HepG2 (cell line): ENCODE data around the gene LRRN2. TPM values are rescaled to one million over a fixed set of nuclear protein-coding genes. Genes with fewer than 3 reads are reported as not detected.

ENCODE experiments used
- ATAC-seq: fragments of 200-7000 bp; cut with Tn5 transposase; 3 replicates; pipeline ENCODE4 v1.9.1; 2020; ENCODE audit warnings: mild to moderate bottlenecking, moderate library complexity
- BruUV-seq: library from RNA; stranded (reverse); fragments of 400-500 nt; replicated peaks from 2 replicates; lab custom pipeline; 2021; lab: Mats Ljungman, UMichigan
- CTCF ChIA-PET: fragments of 300-600 bp; formaldehyde crosslinking; extraction: SDS; loops from one replicate; lab custom pipeline; 2021; ENCODE audit warnings: low total read pairs, inconsistent platforms, low intra/inter-chr PET ratio; lab: Yijun Ruan, JAX
- POLR2A ChIA-PET: fragments of 350-600 bp; sonication (Branson Sonifier 250); formaldehyde crosslinking; loops from one replicate; lab custom pipeline; 2020; ENCODE audit warnings: antibody characterized with exemption, inconsistent platforms; lab: Yijun Ruan, JAX
- DNase-seq: peaks from one replicate; pipeline ENCODE4 v3.0.0-alpha.2; 2015; ENCODE audit warnings: low spot score
- FAIRE-seq: peaks from 3 replicates; lab custom pipeline; 2011; peaks lifted over from hg19 to GRCh38; lab: Jason Lieb, UNC
- H2AFZ ChIP-seq: one replicate; pipeline ENCODE4 v1.6.1; 2011; ENCODE audit warnings: low read length, inconsistent platforms
- H3K27ac ChIP-seq: fragments of 300-600 bp; 3 replicates; pipeline ENCODE4 v1.8.0; 2011; ENCODE audit warnings: mixed run types, mild to moderate bottlenecking, mixed read lengths, low read length, inconsistent platforms; ENCODE audit not compliant: insufficient read depth; ENCODE audit errors: extremely low read length
- H3K27me3 ChIP-seq, 2 experiments: fragments of 200-600 bp in 1 of 2; 2 replicates in 1 of 2; 3 replicates in 1 of 2; pipeline versions ENCODE4 v1.6.0 to v1.8.0; 2011; ENCODE audit warnings: low read length in 2 of 2, mild to moderate bottlenecking in 2 of 2, moderate library complexity in 2 of 2, inconsistent platforms in 1 of 2; ENCODE audit not compliant: insufficient read depth in 2 of 2, control insufficient read depth in 1 of 2
- H3K36me3 ChIP-seq, 2 experiments: fragments of 200-600 bp in 1 of 2; replicated peaks in 1 of 2; 2 replicates in 1 of 2; 3 replicates in 1 of 2; pipeline versions ENCODE4 v1.5.1 to v1.8.0; 2011; ENCODE audit warnings: low read length in 2 of 2, inconsistent platforms in 1 of 2; ENCODE audit not compliant: insufficient read depth in 2 of 2, control insufficient read depth in 1 of 2
- H3K4me1 ChIP-seq: 2 replicates; pipeline ENCODE4 v1.5.1; 2012; ENCODE audit warnings: low read length, inconsistent platforms; ENCODE audit not compliant: insufficient read depth
- H3K4me2 ChIP-seq: 2 replicates; pipeline ENCODE4 v1.6.0; 2011; ENCODE audit warnings: low read depth, low read length, inconsistent platforms
- H3K4me3 ChIP-seq, 3 experiments: fragments of 200-600 bp in 1 of 3; sonication (generic), shearing (Covaris generic) in 1 of 3; replicated peaks in 1 of 3; 2 replicates each; pipeline ENCODE4 v1.5.1; 2011 to 2016; ENCODE audit warnings: low read length in 3 of 3, inconsistent platforms in 2 of 3, low read depth in 2 of 3, mild to moderate bottlenecking in 2 of 3, control low read depth in 1 of 3, mixed read lengths in 1 of 3; ENCODE audit not compliant: insufficient read depth in 1 of 3
- H3K79me2 ChIP-seq: one replicate; pipeline ENCODE4 v1.6.1; 2011; ENCODE audit warnings: low read length, inconsistent platforms; ENCODE audit not compliant: insufficient read depth
- H3K9ac ChIP-seq: 2 replicates; pipeline ENCODE4 v1.6.0; 2011; ENCODE audit warnings: mild to moderate bottlenecking, low read depth, low read length, inconsistent platforms; ENCODE audit not compliant: insufficient read depth
- H3K9me3 ChIP-seq: 2 replicates; pipeline ENCODE4 v1.5.1; 2012; ENCODE audit warnings: mild to moderate bottlenecking, low read length
- H4K20me1 ChIP-seq: 2 replicates; pipeline ENCODE4 v1.6.0; 2011; ENCODE audit warnings: inconsistent platforms, mild to moderate bottlenecking, low read length, moderate library complexity; ENCODE audit not compliant: insufficient read depth
- FIP1L1 ChIP-seq: fragments of 200-400 bp; formaldehyde crosslinking; IDR thresholded peaks from 2 replicates; pipeline ENCODE4 v1.6.1; 2018; ENCODE audit warnings: low read depth, mild to moderate bottlenecking, low read length, moderate library complexity, borderline replicate concordance; ENCODE audit not compliant: insufficient read depth
- IKZF5 ChIP-seq: IDR thresholded peaks from 2 replicates; pipeline ENCODE4 v1.6.1; 2018; ENCODE audit warnings: missing genetic modification reagents, mild to moderate bottlenecking, missing compliant biosample characterization
- SMARCC2 ChIP-seq: fragments of 450-650 bp; IDR thresholded peaks from 2 replicates; pipeline ENCODE4 v1.6.1; 2017; ENCODE audit warnings: antibody characterized with exemption, mild to moderate bottlenecking
- TFE3 ChIP-seq: IDR thresholded peaks from 2 replicates; pipeline ENCODE4 v1.6.1; 2016
- ZFYVE20 ChIP-seq: sonication (generic); formaldehyde crosslinking; IDR thresholded peaks from 2 replicates; pipeline ENCODE4 v1.8.0; 2023; ENCODE audit warnings: low read depth, mild to moderate bottlenecking, moderate library complexity, missing genetic modification reagents, borderline replicate concordance
- ZNF350 ChIP-seq: sonication (generic); formaldehyde crosslinking; IDR thresholded peaks from 2 replicates; pipeline ENCODE4 v1.4.0; 2020; ENCODE audit warnings: mild to moderate bottlenecking, low read depth, missing genetic modification reagents, borderline replicate concordance
- ZNF362 ChIP-seq: sonication (generic); formaldehyde crosslinking; IDR thresholded peaks from 2 replicates; pipeline ENCODE4 v1.4.0; 2020; ENCODE audit warnings: missing genetic modification reagents, mild to moderate bottlenecking, borderline replicate concordance
- ZXDC ChIP-seq: sonication (generic); formaldehyde crosslinking; IDR thresholded peaks from 2 replicates; pipeline ENCODE4 v1.5.0; 2020; ENCODE audit warnings: mild to moderate bottlenecking, missing genetic modification reagents
- WGBS: methylation state at CpG from one replicate; pipeline ENCODE4 v1.1.6; 2017; ENCODE audit warnings: low lambda C conversion rate; 5-methylcytosine and 5-hydroxymethylcytosine counted together
- in situ Hi-C: cut with HindIII; loops from 2 replicates; pipeline ENCODE4 v1.10.0; 2017; ENCODE audit warnings: low pct_unique_long_range_greater_than_20kb; ENCODE audit not compliant: extremely low pct_ligation_motif_present
- intact Hi-C: fragments of 100-400 bp; cut with micrococcal nuclease; formaldehyde crosslinking; loops from one replicate; pipeline ENCODE4 v1.10.0; 2022; ENCODE audit not compliant: unreplicated experiment
- polyA plus RNA-seq, 8 experiments: library from polyadenylated mRNA; depleted of rRNA in 3 of 8; stranded (reverse) in 7 of 8; unstranded in 1 of 8; fragments of >200 nt; fragmentation: Illumina TruSeq in 4 of 8; extraction: Trizol in 4 of 8; gene quantifications; 2 replicates each; pipeline versions ENCODE4 v1.2.1 to v1.2.3, GENCODE V29; 2011 to 2016; ENCODE audit warnings: low read depth in 4 of 8, missing spikeins in 1 of 8, mixed read lengths in 1 of 8; ENCODE audit not compliant: insufficient read depth in 1 of 8
- total RNA-seq, 5 experiments: library from RNA; depleted of rRNA; stranded (reverse); fragments of >200 nt; fragmentation: Illumina TruSeq; extraction: Trizol; gene quantifications; 2 replicates each; pipeline ENCODE4 v1.2.3, GENCODE V29; 2016; ENCODE audit warnings: low read depth in 1 of 5
- TF ChIP-seq, protein P1 (sequence below): sonication (generic); formaldehyde crosslinking; IDR thresholded peaks from 2 replicates; pipeline ENCODE4 v1.9.0; 2021; ENCODE audit warnings: missing genetic modification reagents, mild to moderate bottlenecking, borderline replicate concordance
- TF ChIP-seq, protein P2 (sequence below): sonication (generic); formaldehyde crosslinking; conservative IDR thresholded peaks from 2 replicates; pipeline ENCODE4 v1.8.0; 2022; ENCODE audit warnings: low read depth, missing genetic modification reagents

LRRN2 gene
- total and polyA plus RNA-seq, 2 of the 13 experiments (the other 11 are each of a cell fraction or from before 2014, with no cell fraction given): not detected

DNA sequence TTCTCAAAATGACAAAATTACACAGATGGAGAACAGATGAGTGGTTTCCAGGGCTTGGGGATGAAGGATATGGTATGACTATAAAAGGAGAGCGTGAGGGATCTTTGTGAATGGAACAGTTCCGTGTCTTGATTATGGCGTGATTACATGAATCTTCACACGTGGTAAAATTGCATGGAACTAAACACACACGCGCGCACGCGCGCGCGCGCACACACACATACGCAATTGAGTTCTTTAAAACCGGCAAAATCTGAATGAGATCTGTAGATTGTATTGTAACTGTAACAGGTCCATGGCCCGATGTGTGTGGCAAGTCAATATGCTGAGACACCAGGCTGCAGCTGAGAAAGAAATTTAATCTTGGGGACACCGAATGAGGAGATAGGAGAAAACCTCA is 11.1 kb upstream of the LRRN2 start (continued):
- no peak for TF ChIP-seq ZXDC
- no peak for TF ChIP-seq FIP1L1
- TF ChIP-seq, protein P1, sequence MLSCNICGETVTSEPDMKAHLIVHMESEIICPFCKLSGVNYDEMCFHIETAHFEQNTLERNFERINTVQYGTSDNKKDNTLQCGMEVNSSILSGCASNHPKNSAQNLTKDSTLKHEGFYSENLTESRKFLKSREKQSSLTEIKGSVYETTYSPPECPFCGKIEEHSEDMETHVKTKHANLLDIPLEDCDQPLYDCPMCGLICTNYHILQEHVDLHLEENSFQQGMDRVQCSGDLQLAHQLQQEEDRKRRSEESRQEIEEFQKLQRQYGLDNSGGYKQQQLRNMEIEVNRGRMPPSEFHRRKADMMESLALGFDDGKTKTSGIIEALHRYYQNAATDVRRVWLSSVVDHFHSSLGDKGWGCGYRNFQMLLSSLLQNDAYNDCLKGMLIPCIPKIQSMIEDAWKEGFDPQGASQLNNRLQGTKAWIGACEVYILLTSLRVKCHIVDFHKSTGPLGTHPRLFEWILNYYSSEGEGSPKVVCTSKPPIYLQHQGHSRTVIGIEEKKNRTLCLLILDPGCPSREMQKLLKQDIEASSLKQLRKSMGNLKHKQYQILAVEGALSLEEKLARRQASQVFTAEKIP (CRISPR knock-in tag): no peak
- no peak for TF ChIP-seq ZNF362 (CRISPR knock-in tag)
- no peak for TF ChIP-seq ZFYVE20 (CRISPR knock-in tag)

DNA sequence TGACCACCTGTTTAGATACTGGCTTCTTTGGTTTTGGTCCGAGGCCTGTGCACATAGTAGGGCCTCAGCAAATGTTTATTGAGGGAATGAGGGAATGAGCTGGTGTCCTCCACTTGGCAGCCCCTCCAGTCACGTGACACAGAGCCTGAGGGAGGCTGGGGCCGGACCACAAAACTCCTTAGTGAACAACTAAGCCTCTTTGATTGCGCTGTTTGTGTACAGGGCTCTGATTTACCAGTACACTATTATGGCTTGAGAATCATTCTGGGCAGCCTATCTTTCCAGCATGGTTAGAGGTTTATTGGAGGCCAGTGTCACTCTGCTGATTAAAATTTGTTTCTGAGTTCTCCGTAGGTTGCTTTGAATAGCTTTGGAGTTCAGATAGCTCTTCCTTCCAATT is 10.2 kb upstream of the LRRN2 start:
- Histone ChIP-seq H3K9me3 (no peaks in the 10 kb centered on the region), H3K36me3 (no peaks in the 10 kb centered on the region), H3K4me2 (no peak overlapping the region), H3K27me3 (peaks cover 1 to 33% of the 10 kb centered on the region in 2 experiments; a peak in 2 of 5 replicates), H3K4me1 (no peaks in the 10 kb centered on the region), H3K4me3 (no peak overlapping the region), H3K79me2 (no peaks in the 10 kb centered on the region), H3K27ac (no peak overlapping the region), H3K9ac (no peak overlapping the region), H2AFZ (no peak overlapping the region), H4K20me1 (no peaks in the 10 kb centered on the region)
- intact Hi-C loops: no loop called here
- FAIRE-seq (no peak), ATAC-seq (no peak), DNase-seq (no peak)
- CTCF ChIA-PET: no interaction called here
- BruUV-seq: no TSS peak
- in situ Hi-C loops: no loop called here
- POLR2A ChIA-PET: no interaction called here
- WGBS: 100% methylated on average over 2 of the region's 5 CpGs
- TF ChIP-seq, protein P2, sequence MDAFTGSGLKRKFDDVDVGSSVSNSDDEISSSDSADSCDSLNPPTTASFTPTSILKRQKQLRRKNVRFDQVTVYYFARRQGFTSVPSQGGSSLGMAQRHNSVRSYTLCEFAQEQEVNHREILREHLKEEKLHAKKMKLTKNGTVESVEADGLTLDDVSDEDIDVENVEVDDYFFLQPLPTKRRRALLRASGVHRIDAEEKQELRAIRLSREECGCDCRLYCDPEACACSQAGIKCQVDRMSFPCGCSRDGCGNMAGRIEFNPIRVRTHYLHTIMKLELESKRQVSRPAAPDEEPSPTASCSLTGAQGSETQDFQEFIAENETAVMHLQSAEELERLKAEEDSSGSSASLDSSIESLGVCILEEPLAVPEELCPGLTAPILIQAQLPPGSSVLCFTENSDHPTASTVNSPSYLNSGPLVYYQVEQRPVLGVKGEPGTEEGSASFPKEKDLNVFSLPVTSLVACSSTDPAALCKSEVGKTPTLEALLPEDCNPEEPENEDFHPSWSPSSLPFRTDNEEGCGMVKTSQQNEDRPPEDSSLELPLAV (CRISPR knock-in tag): no peak
- TF ChIP-seq IKZF5 (CRISPR knock-in tag) (no peak), TFE3 (no peak), ZNF350 (CRISPR knock-in tag) (no peak), SMARCC2 (no peak)
